Effector CD4-positive, alpha-beta T cell (primary cell): ENCODE measurements around the gene SH3TC1.

Experiments used
- DNase-seq: peaks from one replicate; pipeline ENCODE4 v3.0.0-alpha.2; 2020

Gene SH3TC1

DNA sequence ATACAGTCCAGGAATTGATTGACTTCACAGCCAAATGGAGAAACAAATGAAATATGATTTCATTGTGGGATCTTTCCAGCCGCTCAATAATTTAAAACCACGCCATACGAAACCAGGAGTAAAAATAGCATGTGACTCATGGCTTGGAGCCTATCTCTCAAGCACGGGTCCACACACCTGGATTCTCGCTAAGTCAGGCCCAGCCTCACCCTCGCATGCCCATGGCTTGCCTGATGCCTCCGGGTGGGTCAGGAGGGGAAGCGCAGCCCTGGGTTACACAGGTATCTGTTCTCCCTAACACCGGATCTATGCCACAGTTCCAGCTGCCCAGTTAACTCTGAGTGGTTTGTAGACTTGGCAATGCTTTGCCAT lies 34.9 kb upstream of the SH3TC1 start:
- no peak for DNase-seq

DNA sequence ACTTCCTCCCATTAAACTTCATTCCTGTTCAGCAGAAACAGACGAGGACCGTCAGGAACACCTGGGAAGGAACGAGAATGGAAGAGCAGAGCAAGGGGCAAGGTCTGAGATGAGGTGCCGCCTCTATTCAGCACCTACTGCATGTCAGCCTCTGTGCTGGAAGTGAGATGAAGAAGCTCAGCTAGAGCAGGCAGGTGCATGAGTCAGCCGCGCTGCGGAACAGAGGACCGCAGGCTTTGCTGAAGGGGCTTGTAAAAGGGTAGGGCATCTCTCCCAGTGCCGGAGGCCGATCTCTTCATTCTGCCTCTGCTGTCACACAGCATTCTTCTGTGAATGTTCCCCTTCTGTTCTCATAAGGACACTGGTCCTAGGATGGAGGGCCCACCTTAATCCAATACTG lies 34.4 kb upstream of the SH3TC1 start:
- no peak for DNase-seq

- DNase-seq, result no peak
Measured at GRCh38 chr4:8165374-8165896, 33.7 kb upstream of the SH3TC1 start.

GRCh38 chr4:8167291-8167690 lies 31.8 kb upstream of the SH3TC1 start:
- DNase-seq, result no peak

DNA sequence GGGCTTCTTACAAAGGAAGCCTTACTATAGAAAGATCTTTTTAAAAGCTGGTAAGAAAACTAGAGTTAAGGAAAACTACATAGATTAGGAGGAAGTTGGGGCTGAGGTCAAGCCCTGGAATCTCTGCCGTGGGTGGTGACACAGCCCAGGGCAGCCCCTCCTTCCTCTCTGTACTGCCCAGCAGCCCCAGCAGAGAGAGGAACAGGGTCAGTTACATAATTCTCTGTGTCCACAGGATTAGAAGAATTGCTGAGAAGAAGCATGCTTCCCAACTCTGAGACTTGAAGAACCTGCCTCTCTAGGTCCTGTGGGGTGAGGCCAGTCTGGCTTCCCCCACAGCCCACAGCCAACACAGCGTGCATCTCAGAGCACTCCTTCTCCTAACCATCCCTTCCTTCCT lies 31.3 kb upstream of the SH3TC1 start:
- no peak for DNase-seq

- no peak for DNase-seq
Measured at GRCh38 chr4:8168232-8168631, 30.9 kb upstream of the SH3TC1 start.

DNA sequence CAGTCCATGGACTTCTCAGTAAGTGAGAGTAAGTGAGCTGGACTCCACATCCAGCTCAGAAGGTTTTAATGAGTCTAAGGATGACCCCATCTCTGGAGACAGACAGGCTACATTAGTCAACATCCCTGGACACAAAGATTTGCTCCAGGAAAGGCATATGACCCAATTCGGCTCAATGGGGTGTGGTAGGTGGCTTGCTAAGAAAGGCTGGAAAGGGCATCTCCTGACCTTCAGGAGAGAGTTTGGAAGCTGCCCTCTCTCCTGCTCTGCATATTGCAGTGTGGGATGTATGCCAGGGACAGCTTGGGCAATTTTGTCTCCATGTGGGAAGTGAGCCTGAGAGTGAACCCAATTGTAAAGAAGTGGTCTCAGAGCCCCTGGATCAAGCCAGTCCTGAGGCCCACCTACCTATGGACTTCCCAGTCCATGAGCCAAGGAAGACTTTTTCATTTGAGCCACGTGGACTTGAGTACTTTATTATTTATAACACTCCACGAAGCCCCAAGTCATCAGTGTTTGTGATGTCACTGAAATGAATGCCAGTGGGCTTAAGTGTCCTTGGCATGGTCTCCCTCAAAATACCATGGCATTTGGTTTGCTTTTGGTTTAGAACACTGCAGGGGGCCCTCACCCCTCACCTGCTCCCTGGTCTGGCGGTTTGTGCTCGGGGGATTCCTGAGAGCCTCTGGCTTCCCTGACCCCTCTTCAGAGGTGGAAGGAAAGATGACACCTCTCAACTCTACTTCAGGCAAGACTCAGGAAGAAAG lies 30.1 kb upstream of the SH3TC1 start:
- no peak for DNase-seq

DNA sequence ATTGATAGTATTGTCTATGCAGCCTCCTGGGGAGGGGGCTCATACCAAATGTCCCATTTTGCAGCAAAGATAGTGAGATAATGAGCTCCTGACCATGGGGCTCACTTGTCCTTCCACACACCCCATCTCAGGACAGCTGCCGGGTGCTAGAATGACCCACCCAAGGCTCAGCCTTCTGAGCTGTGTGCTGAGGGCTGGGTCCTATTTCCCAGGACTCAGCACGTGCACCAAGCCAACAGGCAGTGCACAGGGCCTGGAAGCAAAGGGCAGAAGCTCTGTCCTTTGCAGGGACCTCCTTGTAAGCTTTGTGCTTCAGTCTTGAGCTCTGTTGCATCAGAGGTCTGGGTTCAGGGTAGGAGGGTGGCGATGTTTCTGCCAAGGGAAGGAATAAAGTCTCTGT lies 29.3 kb upstream of the SH3TC1 start:
- no peak for DNase-seq

- no peak for DNase-seq
Measured at GRCh38 chr4:8170341-8170740, 28.7 kb upstream of the SH3TC1 start.

DNA sequence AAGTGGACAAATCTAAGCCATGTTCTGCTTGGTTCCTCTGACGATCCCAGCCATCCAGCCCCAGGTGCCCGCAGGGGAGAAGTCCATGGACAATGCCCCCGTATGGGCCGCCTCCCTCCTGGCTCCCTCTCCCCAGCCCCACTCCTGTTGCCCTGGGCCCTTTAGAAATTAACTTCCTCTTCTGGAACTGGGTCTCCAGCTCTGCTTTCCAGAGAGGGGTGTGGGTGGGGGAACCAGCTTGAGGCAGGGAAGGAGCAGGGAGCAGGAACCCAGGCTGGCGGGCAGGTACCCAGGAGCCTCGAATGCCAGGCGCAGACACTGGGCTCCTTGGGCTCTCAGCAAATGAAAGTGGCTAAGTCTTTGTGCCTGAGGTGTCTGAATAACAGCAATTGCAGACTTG lies 27.8 kb upstream of the SH3TC1 start:
- no peak for DNase-seq

DNA sequence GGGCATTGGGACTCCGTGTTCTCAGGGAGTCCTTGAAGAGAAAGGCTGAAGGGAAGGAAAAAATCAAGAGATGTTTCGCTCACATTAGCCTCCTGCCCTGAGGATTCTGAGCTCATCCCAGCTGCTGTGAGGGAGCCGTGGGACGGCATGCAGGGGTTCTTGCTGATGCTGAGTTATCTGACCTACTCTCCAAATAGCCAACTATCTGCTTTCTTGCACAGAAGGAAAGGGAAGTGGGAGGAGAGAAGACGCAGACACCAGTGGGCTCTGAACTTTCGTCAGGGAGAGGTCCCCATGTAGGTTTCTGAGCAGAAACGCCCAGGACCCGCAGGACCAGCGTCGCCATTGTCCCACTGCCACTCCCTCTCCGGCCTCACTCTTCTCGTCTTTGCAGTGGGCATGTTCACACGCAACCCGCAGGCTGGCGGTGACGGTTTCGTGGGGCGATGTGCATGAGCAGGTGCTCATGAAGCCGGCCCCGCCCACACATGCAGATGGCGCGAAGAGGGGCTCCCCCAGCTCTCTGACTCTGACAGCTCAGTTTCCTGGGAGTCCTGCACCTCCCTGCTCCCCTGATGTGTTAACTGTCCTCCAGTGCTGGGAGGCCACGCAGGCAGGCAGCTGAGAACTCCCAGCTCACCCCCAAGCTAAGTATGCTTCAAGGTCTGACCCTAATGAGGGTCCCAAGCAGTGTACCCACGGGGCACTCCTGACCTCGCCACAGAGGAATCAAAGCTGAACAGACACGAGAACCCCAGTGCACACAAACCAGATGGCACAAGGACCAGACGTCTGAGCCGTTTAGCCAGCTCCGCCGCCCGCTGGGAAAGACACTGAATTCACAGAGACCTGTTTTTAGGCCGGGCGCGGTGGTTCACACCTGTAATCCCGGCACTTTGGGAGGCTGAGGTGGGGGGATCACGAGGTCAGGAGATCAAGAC lies 26.8 kb upstream of the SH3TC1 start:
- DNase-seq, result no peak

- no peak for DNase-seq
Measured at GRCh38 chr4:8173492-8174242, 25.4 kb upstream of the SH3TC1 start.

- no peak for DNase-seq
Measured at GRCh38 chr4:8174970-8175369, 24.1 kb upstream of the SH3TC1 start.

GRCh38 chr4:8175686-8176085 lies 23.4 kb upstream of the SH3TC1 start:
- no peak for DNase-seq

DNA sequence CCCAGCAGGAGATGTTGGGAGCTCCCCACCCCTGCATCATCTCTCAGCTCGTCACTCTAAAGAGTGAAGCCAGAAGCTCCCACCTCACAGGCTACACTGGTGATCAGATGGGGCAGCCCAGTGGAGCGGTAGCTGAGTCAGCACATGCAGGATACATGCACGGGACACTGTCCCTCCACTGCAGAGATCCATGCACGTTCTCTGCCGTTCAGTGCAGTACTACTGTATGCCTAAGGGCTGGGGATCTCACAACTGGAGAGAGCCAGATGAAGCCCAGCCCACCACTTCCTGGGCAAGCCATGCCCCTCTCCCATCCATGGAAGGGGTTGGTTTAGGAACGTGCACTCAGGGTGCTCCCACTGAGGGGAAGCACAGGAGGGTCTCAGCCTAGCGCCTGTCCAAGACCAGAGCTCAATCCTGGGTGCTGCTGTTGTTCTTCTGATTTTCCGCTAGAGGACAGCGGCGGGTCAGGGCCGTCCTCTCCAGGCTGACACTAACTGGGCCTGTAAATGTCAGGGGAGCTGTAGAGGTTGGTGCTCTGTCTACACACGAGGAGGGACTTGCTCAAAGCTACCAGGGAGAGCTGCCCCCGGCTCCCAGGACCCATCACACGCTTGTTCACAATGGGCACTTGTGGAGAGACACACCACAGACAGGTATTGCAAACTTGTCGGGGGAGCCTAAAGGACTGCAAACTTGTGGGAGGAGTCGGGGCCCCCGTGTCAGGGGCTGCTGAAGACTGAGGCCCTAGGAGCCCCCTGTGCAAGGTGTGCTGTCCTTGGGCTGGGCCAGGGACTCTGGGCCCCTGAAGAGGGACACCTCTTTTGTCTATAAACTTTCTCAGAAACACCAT lies 22.3 kb upstream of the SH3TC1 start:
- DNase-seq, result peak; percentile 24

- no peak for DNase-seq
Measured at GRCh38 chr4:8177552-8177951, 21.5 kb upstream of the SH3TC1 start.

GRCh38 chr4:8177956-8178355 lies 21.1 kb upstream of the SH3TC1 start:
- no peak for DNase-seq

GRCh38 chr4:8179074-8179473 lies 20.0 kb upstream of the SH3TC1 start:
- no peak for DNase-seq

- no peak for DNase-seq
Measured at GRCh38 chr4:8179771-8180170, 19.3 kb upstream of the SH3TC1 start.

DNA sequence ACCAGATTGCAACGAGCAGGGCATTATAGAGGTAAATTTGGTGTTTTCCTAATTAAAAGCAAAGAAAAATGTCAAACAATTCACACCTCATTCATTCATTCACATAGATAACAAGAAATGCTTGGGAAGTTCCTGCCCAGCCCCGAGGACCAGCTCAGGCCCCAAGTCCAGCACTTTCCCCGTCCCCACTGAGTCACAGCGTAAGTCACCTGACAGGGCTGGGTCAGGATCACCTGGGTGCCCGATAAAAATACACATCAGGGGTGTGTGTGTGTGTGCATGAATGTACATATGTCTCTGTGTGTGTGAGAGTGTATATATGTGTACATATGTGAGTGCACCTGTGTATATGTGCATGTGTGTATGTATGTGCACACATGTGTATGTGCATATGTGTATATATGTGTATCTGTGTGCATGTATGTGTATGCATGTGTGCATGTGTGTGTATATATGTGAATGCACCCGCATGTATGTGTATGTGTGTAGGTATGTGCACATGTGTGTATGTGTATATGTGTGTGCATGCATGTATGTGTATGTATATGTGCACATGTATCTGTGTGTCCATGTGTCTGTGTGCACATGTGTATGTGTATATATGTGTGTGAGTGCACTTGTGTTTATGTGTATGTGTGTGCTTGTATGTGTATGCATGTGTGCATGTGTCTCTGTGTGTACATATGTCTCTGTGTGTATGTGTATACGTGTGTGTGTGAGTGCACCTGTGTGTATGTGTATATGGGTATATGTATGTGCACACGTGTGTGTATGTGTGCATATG lies 18.6 kb upstream of the SH3TC1 start:
- no peak for DNase-seq

DNA sequence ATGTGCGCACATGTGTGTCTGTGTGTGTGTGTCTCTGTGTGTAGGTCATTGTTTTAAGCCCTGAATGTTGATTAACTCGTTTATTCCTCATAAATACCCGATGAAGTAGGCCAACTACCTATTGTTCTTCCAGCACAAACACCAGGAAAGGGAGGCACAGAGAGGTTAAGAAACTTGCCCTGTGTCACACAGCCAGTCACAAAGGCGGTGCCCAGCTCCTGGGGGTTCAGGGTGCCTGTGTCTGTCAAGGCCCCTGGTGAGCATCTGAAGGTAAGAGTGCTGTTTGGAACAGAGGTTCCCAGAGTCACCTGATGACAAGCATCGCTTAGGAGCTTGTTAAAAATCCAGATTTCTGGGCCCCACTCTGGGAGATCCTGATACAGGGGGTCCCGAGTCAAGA lies 18.0 kb upstream of the SH3TC1 start:
- DNase-seq, result no peak
